ENCODE data around the gene CPNE7.
"Not testable (repeated sequence)": the region's sequence is repeated elsewhere in the genome, so short reads cannot be mapped to it uniquely, and the experiment has no call there.

CPNE7 gene

GRCh38 chr16:89624777-89625761, 49.5 kb downstream of the CPNE7 start:
- DNase-seq = no peak

DNA sequence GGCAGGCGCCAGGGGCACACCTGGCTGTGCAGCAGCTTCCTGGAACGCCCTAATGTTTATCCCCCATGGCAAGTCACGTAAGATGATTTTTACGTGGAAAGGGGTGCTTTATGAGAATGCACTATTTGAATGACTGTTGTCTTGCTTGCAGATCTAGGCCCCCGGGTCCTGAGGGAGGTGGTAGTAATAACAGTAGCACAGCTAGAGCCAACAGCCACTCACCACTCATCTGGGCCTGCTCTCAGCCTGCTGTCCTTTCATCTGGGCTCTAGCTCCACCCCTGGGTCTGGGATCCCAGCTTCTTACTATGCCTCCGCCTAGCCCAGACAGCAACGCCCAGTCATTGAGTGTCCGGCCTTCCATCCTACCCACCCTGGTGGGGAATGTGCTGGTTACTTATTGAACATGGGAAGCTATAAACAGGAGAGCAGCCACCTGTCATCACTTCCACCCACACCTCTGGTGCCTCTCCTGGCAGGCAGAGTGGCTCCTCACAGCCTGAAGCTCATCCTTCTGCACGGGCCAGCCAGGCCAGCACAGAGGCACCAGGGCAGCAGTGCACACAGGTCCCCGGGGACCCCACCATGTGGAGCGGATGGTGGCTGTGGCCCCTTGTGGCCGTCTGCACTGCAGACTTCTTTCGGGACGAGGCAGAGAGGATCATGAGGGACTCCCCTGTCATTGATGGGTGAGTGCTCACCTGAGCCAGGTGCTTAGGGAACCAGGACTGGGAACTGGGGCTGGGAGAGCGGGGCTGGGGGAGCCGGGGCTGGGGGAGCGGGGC, 54.5 kb downstream of the CPNE7 start:
- no peak for DNase-seq

GRCh38 chr16:89633064-89633631, 57.6 kb downstream of the CPNE7 start:
- no peak for DNase-seq

DNA sequence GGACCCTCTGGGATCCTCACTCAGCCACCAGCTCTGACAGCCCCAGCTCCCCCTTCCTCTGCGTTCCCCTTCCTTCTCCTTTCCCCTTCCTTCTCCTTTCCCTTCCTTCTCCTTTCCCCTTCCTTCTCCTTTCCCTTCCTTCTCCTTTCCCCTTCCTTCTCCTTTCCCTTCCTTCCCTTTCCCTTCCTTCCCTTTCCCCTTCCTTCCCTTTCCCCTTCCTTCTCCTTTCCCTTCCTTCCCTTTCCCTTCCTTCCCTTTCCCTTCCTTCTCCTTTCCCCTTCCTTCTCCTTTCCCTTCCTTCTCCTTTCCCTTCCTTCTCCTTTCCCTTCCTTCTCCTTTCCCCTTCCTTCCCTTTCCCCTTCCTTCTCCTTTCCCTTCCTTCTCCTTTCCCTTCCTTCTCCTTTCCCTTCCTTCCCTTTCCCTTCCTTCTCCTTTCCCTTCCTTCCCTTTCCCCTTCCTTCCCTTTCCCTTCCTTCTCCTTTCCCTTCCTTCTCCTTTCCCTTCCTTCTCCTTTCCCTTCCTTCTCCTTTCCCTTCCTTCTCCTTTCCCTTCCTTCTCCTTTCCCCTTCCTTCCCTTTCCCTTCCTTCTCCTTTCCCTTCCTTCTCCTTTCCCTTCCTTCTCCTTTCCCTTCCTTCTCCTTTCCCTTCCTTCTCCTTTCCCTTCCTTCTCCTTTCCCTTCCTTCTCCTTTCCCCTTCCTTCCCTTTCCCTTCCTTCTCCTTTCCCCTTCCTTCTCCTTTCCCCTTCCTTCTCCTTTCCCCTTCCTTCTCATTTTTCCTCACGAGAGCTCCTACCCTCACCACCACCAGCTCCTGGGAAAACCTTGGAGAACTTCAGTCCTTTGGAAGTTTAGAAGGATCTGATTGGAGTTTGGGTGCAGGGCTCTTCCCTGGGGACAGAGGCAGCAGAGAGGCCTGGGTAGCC, 59.2 kb downstream of the CPNE7 start:
- DNase-seq = not testable (repeated sequence)

- DNase-seq = no peak
These were observed 61.1 kb downstream of the CPNE7 start for GRCh38 chr16:89636663-89637062.

DNA sequence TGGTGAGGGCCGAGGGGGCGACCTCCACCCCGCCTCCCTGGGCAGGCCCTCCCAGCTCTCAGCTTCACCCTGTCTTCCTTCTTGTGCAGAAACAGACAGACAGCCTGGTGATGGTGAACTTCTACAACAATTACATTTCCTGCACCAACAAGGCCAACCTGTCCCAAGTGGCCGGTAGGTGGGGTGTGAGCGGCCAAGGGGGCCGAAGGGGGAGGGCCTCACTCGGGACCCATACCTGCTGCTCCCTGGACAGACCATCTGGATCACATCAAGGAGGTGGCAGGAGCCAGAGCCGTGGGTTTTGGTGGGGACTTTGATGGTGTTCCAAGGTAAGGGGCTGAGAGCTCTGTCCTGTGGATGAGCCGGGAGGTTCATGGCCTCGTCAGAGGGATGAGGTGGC, 61.8 kb downstream of the CPNE7 start:
- no peak for DNase-seq

GRCh38 chr16:89638455-89638854, 62.9 kb downstream of the CPNE7 start:
- no peak for DNase-seq

GRCh38 chr16:89639385-89639784, 63.8 kb downstream of the CPNE7 start:
- DNase-seq = no peak

GRCh38 chr16:89641458-89642119, 66.0 kb downstream of the CPNE7 start:
- no peak for DNase-seq

DNA sequence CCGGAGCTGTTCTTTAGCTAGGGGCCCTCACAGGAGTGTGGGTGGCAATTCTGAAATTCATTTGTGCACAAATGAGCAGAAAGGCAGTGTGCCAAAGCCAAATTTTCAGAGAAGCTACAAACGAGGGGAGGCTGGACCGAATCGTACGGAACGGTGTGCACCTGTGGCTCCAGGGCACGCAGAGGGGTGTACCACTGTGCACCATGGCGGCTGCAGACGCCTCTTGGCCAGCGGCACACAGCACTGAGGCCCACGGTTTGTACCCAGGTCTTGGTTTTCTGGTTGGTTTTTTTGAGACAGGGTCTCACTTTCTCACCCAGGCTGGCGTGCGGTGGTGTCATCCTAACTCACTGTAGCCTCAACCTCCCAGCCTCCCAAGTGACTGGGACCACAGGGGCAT, 67.0 kb downstream of the CPNE7 start:
- no peak for DNase-seq

DNA sequence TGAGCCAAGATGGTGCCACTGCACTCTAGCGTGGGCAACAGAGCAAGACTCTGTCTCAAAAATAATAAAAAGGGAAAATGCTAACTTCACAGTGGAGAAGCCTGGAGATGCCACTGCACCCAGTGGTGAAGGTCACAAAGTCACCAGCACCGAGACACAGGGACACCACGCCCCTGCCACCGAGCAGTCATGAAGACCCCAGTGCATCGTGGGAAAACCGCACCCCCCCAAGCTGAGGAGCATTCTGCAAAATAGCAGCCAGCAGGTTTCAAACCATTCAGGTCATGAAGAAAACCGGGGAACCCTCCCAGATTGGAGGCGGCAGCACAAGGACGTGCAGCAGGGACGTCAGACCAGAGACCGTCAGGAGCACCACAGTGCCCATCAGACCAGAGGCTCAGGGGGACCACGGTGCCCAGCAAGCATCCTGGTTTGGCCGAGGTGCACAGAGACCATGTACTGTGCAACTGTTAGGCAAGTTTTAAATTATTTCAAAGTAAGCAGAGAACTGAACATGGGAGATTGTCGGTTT, 68.3 kb downstream of the CPNE7 start:
- DNase-seq = no peak

DNA sequence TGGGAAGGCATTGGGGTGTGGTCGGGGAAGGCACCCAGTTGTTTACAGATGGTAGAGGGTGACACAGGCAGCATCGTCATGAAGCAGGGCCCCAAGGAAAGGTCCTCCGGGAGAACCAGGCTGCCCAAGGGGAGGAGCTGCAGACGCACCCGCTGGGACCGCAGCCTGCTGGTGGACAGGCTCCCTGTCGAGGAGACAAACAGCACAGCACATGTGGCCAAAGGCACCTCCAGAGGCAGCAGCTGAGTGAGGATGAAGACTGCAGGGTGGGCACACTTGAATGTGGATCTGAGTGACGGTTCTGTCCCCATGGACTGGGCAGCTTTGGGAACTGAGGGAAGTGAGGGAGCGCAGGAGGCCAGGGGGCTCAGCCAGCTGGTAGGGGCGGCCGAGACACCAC, 69.6 kb downstream of the CPNE7 start:
- DNase-seq = no peak

- DNase-seq = no peak
These were observed 70.7 kb downstream of the CPNE7 start for GRCh38 chr16:89646270-89646669.

Measured in stimulated activated naive CD4-positive, alpha-beta T cell (primary cell).